GM18505 (cell line): Measurements from ENCODE around the gene IQGAP1.

Source experiments
- ATAC-seq: cut with Tn5 transposase; IDR thresholded peaks from one replicate; pipeline ENCODE4 v1.9.1; 2021; ENCODE audit not compliant: unreplicated experiment
- POLR2A ChIP-seq: IDR thresholded peaks from 4 replicates; pipeline ENCODE4 v1.6.1; 2011; ENCODE audit warnings: borderline replicate concordance; ENCODE audit not compliant: insufficient read depth, insufficient read length; ENCODE audit errors: extremely low read depth

IQGAP1 gene

DNA sequence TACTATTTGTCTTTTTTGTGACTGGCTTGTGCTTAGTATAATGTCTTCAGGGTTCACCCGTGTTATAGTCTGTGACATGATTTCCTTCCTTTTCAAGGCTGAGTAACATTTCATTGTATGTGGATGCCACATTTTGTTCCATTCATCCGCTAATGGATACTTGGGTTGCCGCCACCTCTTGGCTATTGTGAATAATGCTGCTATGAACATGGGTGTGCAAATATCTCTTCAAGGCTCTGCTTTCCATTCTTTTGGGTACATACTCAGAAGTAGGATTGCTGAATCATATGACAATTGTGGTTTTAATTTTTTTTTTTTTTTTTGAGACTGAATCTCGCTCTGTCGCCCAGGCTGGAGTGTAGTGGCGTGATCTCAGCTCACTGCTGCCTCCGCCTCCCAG, 157.1 kb downstream of the IQGAP1 start:
- ATAC-seq: no peak
- no peak for TF ChIP-seq POLR2A

DNA sequence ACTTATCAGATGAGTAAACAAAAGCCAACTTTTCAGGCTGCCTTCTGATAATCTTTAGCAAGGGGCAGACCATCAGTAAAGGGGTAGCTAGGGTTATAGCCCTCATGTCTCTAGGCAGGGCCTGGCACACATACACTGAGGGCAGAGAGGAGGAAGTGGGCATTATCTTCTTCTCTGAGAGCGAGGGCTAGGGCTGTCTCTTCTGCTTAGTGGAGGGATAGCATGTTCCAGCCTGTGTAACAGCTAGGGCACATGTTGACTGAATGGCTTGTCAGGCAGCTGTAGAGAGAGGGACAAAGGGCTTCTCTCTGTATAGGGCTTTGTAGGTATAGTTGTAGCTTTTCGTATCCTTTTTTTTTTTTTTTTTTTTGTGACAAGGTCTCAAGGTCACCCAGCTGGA, 159.5 kb downstream of the IQGAP1 start:
- ATAC-seq: no peak
- no peak for TF ChIP-seq POLR2A

DNA sequence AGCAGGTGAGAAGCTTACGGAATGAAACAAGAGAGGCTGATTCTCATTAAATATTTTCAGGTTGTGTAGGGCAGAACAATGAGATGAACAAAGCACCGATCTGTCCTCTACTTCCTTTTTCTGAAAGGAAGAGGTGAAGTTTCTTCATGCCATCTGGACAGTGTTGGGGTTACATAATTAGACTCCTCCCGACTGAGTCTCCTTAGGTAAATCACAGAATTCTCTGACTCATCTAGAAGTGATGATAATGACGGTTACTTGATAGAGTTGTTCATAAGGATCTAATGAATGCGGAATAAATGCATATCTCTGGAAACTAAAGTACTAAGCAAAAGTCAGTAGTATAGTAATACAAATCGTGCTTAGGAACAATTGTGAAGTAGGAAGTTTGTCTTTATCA, 162.9 kb downstream of the IQGAP1 start:
- no peak for ATAC-seq
- TF ChIP-seq POLR2A: no peak
